Activated B cell treated with CpG ODN at 0.5 μM for 24 hours (primary cell): ENCODE results near the gene CDADC1. TPM values are rescaled to one million over a fixed set of nuclear protein-coding genes. Genes with fewer than 3 reads are reported as not detected.

ENCODE experiments used
- ATAC-seq: fragments of 200-7000 bp; cut with Tn5 transposase; one replicate; pipeline ENCODE4 v1.10.0; 2021; ENCODE audit warnings: low read depth, mild to moderate bottlenecking, moderate library complexity
- CTCF ChIA-PET: fragments of 350-600 bp; sonication (Branson Sonifier 250); formaldehyde crosslinking; loops from one replicate; lab custom pipeline; 2021; ENCODE audit warnings: antibody characterized with exemption; lab: Charles Lee
- POLR2A ChIA-PET: fragments of 350-600 bp; sonication (Branson Sonifier 250); formaldehyde crosslinking; loops from one replicate; lab custom pipeline; 2021; ENCODE audit warnings: antibody characterized with exemption; lab: Charles Lee
- DNase-seq: peaks from one replicate; pipeline ENCODE4 v3.0.0; 2022
- H3K27ac Mint-ChIP-seq: one replicate; pipeline ENCODE4 v1.8.0; 2020; ENCODE audit warnings: mixed read lengths
- H3K27me3 Mint-ChIP-seq: one replicate; pipeline ENCODE4 v1.8.0; 2021; ENCODE audit warnings: mixed read lengths
- H3K36me3 Mint-ChIP-seq: one replicate; pipeline ENCODE4 v1.8.0; 2021; ENCODE audit warnings: low read depth, mixed read lengths
- H3K4me1 Mint-ChIP-seq: one replicate; pipeline ENCODE4 v1.8.0; 2021; ENCODE audit warnings: mixed read lengths
- H3K4me3 Mint-ChIP-seq: one replicate; pipeline ENCODE4 v1.8.0; 2020; ENCODE audit warnings: mild to moderate bottlenecking, mixed read lengths
- H3K9me3 Mint-ChIP-seq: one replicate; pipeline ENCODE4 v1.8.0; 2020; ENCODE audit warnings: mixed read lengths
- intact Hi-C: fragments of 100-400 bp; cut with micrococcal nuclease; formaldehyde crosslinking; loops from one replicate; pipeline ENCODE4 v1.15.1; 2024
- total RNA-seq: library from RNA; stranded (reverse); gene quantifications from 2 replicates; pipeline ENCODE4 v1.2.3, GENCODE V29; 2022
- TF ChIP-seq, protein P1 (sequence below): fragments of 200-600 bp; IDR thresholded peaks from one replicate; pipeline ENCODE4 v1.8.0; 2022; ENCODE audit warnings: antibody characterized with exemption, mild to moderate bottlenecking

Gene CDADC1
- total RNA-seq, 1 donor from 2014 or later: 10.4 TPM

GRCh38 chr13:49278211-49278610 lies 30.5 kb downstream of the CDADC1 start:
- ATAC-seq: no peak
- CTCF ChIA-PET: interaction anchor here (4.2 kb wide), 1 partner anchor 38 kb away, joined by 15 read pairs; no protein-coding TSS in a partner anchor
- intact Hi-C loops: no loop called here
- H3K4me3 Mint-ChIP-seq: no peak overlapping the region
- peaks cover 22% of the 10 kb centered on the region for H3K36me3 Mint-ChIP-seq
- no peak overlapping the region for H3K27ac Mint-ChIP-seq
- no peaks in the 10 kb centered on the region for H3K27me3 Mint-ChIP-seq
- H3K4me1 Mint-ChIP-seq: no peaks in the 10 kb centered on the region
- H3K9me3 Mint-ChIP-seq: no peaks in the 10 kb centered on the region
- POLR2A ChIA-PET: no interaction called here
- no peak for DNase-seq
- TF ChIP-seq, protein P1, sequence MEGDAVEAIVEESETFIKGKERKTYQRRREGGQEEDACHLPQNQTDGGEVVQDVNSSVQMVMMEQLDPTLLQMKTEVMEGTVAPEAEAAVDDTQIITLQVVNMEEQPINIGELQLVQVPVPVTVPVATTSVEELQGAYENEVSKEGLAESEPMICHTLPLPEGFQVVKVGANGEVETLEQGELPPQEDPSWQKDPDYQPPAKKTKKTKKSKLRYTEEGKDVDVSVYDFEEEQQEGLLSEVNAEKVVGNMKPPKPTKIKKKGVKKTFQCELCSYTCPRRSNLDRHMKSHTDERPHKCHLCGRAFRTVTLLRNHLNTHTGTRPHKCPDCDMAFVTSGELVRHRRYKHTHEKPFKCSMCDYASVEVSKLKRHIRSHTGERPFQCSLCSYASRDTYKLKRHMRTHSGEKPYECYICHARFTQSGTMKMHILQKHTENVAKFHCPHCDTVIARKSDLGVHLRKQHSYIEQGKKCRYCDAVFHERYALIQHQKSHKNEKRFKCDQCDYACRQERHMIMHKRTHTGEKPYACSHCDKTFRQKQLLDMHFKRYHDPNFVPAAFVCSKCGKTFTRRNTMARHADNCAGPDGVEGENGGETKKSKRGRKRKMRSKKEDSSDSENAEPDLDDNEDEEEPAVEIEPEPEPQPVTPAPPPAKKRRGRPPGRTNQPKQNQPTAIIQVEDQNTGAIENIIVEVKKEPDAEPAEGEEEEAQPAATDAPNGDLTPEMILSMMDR: no peak

DNA sequence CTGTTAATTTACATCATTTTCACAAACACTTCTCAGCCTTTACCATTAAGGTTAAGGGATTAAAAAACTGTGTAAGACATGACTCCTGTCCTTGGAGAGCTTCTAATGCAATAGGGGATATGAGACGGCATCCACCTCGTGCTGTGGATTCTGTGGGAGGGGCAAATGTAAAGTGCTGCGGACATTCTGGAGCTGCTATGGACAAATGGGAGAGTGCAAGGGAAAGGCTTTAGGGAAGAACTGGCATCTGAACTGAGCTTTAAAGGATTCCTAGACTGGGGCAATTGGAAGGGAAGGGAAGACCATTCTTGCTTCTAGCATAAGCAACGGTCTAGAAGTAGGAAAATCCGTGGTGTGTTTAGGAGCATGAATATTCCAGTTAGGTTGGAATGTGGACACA lies 31.4 kb downstream of the CDADC1 start:
- TF ChIP-seq, protein P1: no peak
- H3K4me3 Mint-ChIP-seq: no peak overlapping the region
- H3K36me3 Mint-ChIP-seq: peaks cover 22% of the 10 kb centered on the region
- H3K27me3 Mint-ChIP-seq: no peaks in the 10 kb centered on the region
- POLR2A ChIA-PET: interaction anchor here (1.7 kb wide), 1 partner anchor 31 kb away, joined by 4 read pairs; the partner anchor contains the start of gene CDADC1
- intact Hi-C loops: no loop called here
- no peaks in the 10 kb centered on the region for H3K4me1 Mint-ChIP-seq
- DNase-seq (no peak), ATAC-seq (no peak)
- H3K9me3 Mint-ChIP-seq: no peaks in the 10 kb centered on the region
- no peak overlapping the region for H3K27ac Mint-ChIP-seq
- CTCF ChIA-PET: interaction anchor here (0.6 to 4.2 kb wide), 2 partner anchors 10 to 39 kb away, joined by 3 to 15 read pairs; no protein-coding TSS in a partner anchor

DNA sequence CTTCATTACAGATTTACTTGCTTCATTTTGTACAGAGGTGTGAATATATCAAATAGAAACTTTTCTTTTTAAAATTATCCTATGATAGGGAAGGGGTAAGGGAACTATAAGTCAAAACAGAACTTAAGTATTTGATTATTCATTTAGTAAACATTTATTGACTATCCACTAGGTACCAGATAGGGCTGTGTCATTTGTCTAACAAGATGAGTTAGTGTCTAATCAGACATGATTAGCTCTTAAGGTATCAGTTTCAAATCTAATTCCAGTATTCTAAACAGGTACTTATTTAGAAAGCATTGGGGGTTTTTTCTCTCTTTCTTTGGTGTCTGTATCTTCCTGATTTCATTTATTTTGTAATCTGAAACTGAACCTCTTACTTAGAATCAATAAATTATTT lies 32.2 kb downstream of the CDADC1 start:
- intact Hi-C loops: loop anchor here (2.0 kb wide), 1 partner anchor 65 kb away; no protein-coding TSS in a partner anchor
- TF ChIP-seq, protein P1: no peak
- Mint-ChIP-seq H3K4me1 (no peaks in the 10 kb centered on the region), H3K9me3 (no peaks in the 10 kb centered on the region), H3K27ac (no peak overlapping the region), H3K4me3 (no peak overlapping the region), H3K36me3 (peaks cover 25% of the 10 kb centered on the region), H3K27me3 (no peaks in the 10 kb centered on the region)
- DNase-seq (no peak), ATAC-seq (no peak)
- ChIA-PET POLR2A (interaction anchor here (1.7 kb wide), 1 partner anchor 32 kb away, joined by 4 read pairs; the partner anchor contains the start of gene CDADC1), CTCF (interaction anchor here (1.1 to 4.2 kb wide), 5 partner anchors 9 to 529 kb away, joined by 6 to 15 read pairs (median 8); no protein-coding TSS in a partner anchor)

DNA sequence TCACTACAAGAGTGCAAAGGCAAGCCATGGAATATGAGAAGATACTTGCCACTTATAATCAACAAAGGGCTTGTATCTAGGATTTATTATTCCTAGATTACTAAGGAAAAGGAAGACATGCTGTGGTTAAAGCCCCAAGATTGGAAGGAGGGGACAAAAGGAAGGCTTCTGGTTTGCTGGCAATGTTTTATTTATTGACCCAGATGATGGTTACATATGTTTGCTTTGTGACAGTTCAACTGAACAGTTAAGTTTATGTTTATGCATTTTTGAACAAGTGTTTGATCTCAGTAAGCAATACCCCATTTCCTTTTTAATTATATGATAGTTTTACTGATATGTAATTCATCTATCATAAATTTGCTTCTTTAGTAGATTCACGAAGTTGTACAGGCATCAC lies 40.3 kb downstream of the CDADC1 start:
- CTCF ChIA-PET: no interaction called here
- TF ChIP-seq, protein P1: no peak
- H3K4me3 Mint-ChIP-seq: no peak overlapping the region
- no peak for ATAC-seq
- intact Hi-C loops: no loop called here
- no peak for DNase-seq
- H3K27me3 Mint-ChIP-seq: no peaks in the 10 kb centered on the region
- POLR2A ChIA-PET: no interaction called here
- no peaks in the 10 kb centered on the region for H3K4me1 Mint-ChIP-seq
- H3K36me3 Mint-ChIP-seq: peaks cover 18% of the 10 kb centered on the region
- H3K27ac Mint-ChIP-seq: no peak overlapping the region
- H3K9me3 Mint-ChIP-seq: no peaks in the 10 kb centered on the region

- Mint-ChIP-seq H3K27me3 (no peaks in the 10 kb centered on the region), H3K4me1 (no peaks in the 10 kb centered on the region), H3K4me3 (no peak overlapping the region), H3K9me3 (no peaks in the 10 kb centered on the region), H3K27ac (no peak overlapping the region), H3K36me3 (peaks cover 23% of the 10 kb centered on the region)
- intact Hi-C loops: no loop called here
- POLR2A ChIA-PET: no interaction called here
- CTCF ChIA-PET: interaction anchor here (0.7 kb wide), 1 partner anchor 10 kb away, joined by 3 read pairs; no protein-coding TSS in a partner anchor
- TF ChIP-seq, protein P1: no peak
- DNase-seq: no peak
- no peak for ATAC-seq
These were observed 40.7 kb downstream of the CDADC1 start for GRCh38 chr13:49288458-49288857.
